HG03378 (cell line): ENCODE measurements around the gene ADAMTSL5.
"Not testable (repeated sequence)": the region's sequence is repeated elsewhere in the genome, so short reads cannot be mapped to it uniquely, and the experiment has no call there.

Experiments used
- ATAC-seq: cut with Tn5 transposase; IDR thresholded peaks from one replicate; pipeline ENCODE4 v1.9.1; 2021; ENCODE audit warnings: mild to moderate bottlenecking, moderate library complexity; ENCODE audit not compliant: unreplicated experiment

Gene ADAMTSL5, protein sequence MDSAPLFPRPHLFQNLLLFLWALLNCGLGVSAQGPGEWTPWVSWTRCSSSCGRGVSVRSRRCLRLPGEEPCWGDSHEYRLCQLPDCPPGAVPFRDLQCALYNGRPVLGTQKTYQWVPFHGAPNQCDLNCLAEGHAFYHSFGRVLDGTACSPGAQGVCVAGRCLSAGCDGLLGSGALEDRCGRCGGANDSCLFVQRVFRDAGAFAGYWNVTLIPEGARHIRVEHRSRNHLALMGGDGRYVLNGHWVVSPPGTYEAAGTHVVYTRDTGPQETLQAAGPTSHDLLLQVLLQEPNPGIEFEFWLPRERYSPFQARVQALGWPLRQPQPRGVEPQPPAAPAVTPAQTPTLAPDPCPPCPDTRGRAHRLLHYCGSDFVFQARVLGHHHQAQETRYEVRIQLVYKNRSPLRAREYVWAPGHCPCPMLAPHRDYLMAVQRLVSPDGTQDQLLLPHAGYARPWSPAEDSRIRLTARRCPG

DNA sequence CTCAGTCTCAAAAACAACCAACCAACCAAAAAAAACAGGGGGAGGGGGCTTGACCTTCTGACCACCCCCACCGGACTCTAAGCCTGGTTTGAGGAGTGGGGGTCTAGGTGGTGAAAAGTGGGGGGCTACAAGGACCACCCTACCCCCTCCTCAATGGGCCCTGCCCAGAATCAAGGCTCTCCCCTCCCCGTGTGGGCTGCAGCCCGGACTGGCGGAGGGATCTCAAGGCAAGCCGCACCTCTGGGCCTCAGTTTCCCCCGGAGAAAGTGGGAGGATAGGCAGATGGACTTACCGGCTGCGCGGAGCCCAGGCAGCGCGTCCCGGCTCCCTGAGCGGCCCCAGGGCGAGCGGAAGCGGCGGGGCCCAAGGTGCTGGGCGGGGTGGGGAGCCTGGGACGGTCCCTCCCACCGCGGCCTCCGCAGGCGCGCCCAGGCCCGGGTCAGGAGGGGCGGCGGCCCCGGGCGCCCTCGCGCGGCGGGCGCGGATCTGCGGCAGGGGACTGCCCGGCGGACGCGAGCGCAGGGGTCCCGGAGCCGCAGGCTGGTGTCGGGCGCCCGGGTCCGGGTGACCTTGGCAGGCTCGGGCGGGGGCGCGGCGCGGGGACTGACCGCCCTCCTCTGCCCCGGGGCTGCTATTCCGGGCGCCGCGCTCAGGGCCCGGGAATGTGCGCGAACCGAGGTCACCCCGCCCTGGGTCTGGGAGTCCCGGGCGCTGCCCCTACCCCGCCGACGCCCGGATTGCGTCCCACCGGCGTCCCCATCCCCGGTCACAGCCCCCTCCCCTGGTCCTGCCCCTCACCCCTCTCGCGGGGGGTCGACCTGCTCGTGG lies at the start of gene ADAMTSL5:
ADAMTSL5 (minus strand) TSS at position 349 of the 828 bp plus-strand sequence. CDS start 2,076 bp downstream, outside the sequence.
- no peak for ATAC-seq

GRCh38 chr19:1561236-1561842 lies 48.5 kb upstream of the ADAMTSL5 start:
- ATAC-seq, result no peak

GRCh38 chr19:1560286-1560882 lies 47.6 kb upstream of the ADAMTSL5 start:
- ATAC-seq, result no peak

DNA sequence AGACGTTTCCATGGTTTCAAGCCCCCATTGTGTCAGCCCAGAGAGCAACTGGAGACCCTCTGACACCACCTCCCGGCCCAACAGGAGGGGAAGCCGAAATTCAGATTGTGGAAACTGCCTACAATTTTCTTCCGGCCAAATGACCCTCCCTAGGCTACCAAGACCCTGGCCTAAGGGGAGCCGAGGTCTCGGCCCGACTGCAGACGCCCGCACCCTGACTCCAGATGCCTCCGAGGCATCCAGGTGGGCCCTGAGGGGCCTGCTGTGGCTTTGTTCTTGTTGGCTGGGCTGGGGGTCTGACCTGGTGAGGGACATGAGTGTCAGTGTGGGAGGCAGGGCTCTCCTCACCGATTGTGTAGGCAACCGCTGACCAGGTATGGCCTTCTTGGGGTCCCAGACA lies 45.7 kb upstream of the ADAMTSL5 start:
- no peak for ATAC-seq

GRCh38 chr19:1556390-1557070 lies 43.7 kb upstream of the ADAMTSL5 start:
- ATAC-seq, result no peak

DNA sequence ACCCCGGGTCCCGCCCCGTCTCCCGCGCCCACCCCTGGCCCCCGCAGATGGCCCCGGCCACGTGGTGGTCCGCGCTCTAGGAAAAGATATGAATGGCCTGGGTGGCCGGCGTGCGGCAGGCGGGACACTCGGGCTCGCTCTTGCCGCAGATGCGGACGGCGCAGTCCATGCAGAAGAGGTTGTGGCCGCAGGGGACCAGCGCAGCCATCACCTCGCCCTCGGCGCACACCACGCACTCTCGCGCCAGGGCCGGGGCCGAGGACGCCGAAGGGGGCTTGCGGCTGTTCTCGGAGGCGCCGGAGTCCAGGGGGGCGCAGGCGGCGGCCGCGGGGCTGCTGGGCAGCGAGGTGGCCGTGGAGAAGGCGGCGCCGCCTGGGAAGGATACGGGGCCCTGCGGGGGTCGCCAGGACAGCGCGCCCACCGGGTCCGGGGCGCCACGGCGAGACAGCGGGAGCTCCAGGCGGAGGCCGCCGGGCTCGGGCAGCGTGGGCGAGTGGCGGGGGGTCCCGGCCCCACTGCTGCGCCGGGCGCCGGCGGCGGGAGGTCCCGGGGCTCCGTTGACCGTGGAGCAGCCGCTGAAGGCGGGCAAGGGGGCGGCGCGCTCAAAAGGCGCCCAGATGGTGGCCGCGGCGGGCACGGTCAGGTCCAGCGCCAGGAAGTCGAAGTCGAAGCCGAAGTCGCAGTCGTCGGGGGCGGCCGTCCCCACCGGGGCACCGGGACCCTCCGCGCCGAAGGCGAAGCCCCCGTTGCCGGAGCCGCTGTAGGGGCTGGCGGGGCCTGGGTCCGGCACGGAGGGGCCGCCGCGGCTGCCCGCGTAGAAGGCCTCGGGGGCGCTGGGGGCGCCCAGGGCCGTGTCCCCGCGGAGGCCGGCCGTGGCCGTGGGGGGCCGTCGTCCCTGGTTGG lies 42.9 kb upstream of the ADAMTSL5 start:
- ATAC-seq, result no peak

DNA sequence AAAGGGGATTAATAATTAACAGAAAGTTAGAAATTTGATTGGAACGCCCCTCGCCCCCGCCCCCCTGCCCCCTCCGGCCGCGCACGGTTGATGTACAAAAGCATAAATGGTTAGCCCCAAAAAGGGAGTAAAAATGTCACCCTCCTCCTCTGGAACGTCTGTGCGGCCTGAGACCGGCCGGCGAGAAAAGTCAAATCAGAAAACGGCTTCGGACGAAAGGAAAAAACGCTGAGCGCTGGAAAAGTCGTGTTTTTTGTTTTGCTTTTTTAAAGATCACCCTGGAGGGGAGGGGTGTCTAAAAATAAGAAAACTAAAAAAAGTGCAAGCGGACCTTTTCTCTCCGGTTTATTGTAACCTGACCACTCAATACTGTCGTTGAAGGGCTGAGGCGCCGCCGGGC lies 42.1 kb upstream of the ADAMTSL5 start:
- no peak for ATAC-seq

DNA sequence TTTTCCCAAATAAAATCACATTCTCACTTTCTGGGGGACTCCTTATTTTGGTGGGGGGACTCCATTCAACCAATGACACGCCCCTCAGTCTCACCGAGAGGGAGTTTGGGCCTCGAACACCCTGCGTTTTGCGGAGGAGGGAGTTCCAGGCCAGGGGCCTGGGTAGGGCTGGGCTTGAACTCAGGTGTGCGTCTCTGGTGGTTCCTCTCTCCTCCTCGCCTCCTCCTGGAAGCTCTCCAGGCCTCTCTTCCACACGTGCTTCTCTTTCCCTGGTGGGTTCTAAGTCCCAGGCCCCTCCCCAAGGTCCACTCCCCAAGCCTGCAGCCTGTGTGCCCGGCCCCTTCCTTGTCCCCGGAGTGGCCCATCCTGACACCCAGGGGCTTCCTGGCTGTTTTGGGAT lies 40.6 kb upstream of the ADAMTSL5 start:
- no peak for ATAC-seq

- ATAC-seq, result no peak
Measured at GRCh38 chr19:1551068-1552040, 38.5 kb upstream of the ADAMTSL5 start.

GRCh38 chr19:1549332-1549945 lies 36.6 kb upstream of the ADAMTSL5 start:
- ATAC-seq, result no peak

DNA sequence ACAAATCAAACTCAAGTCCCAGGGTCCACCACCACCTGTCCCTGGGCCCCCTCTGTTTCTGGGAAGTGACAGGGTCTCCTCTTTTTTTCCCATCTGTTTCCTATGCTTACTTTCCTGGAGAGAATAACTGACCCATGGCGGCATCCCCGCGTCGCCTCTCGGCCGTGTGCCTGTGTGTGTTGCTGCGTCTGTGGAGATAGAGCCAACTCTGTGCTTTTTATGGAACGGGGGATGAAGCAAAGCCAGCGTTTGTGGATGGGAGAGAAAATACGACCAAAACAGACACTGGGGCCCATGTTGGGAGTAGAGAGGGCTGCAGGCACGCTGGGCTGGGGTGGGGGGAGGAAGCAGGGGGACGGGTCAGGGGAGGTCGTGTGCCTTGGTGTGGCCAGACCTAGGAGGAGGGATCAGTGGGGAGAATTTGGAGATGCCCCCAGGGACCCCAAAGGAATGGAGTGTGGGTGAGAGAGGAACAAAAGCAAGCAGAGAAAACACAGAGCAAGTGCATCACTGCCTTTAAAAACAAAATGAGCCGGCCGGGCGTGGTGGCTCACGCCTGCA lies 27.6 kb upstream of the ADAMTSL5 start:
- no peak for ATAC-seq

DNA sequence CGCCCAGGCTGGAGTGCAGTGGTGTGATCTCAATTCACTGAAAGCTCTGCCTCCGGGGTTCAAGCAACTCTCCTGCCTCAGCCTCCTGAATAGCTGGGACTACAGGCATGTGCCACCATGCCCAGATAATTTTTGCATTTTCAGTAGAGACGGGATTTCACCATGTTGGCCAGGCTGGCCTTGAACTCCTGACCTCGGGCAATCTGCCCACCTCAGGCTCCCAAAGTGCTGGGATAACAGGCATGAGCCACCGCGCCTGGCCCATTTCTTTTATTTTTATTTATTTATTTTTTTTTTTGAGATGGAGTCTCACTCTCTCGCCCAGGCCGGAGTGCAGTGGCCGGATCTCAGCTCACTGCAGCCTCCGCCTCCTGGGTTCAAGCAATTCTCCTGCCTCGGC lies 26.9 kb upstream of the ADAMTSL5 start:
- not testable (repeated sequence) for ATAC-seq

- ATAC-seq, result no peak
Measured at GRCh38 chr19:1538978-1539377, 26.2 kb upstream of the ADAMTSL5 start.

DNA sequence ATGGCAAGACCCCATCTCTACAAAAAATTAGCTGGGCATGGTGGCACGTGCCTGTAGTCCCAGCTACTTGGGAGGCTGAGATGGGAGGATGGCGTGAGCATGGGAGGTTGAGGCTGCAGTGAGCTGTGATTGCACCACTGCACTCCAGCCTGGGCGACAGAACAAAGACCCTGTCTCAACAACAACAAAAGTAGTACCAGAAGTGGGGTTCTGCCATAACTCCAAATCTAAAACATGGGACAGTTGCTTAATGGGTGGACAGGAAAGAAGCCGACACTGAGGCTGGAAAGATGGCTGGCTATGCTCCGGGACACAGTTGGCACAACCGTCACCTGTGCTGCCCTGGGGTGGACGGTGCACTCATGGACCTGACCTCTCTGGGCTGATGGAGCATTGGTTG lies 22.9 kb upstream of the ADAMTSL5 start:
- not testable (repeated sequence) for ATAC-seq

GRCh38 chr19:1534972-1535371 lies 22.2 kb upstream of the ADAMTSL5 start:
- no peak for ATAC-seq

DNA sequence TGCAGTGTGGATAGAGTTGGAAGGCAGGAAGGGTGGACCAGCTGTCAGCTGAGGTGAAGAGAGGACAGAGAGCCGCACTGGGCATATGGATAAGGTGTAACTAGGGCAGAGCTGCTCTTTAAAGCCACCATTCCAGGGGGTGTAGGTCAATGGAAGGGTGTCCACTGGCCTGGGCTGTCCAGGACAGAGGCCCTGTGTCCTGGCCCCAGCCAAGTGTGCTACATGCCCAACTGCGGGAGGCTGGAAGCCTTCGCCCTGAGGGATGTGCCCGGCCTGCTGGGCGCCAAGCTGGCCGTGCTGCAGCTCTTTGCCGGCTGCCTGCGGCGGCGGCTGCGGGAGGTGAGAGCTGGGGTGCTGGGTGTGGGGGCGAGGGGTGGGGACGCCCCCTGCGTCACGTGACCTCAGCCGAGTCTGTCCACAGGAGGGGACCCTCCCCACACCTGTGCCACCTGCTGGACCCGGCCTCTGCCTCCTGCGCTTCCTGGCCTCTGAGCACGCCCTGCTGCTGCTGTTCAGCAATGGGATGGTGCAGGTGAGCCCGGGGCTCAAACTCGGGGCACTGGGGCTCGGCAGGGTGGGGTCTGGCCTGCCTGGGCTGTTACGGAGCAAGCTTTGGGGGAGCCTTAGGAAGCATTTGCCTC lies 20.8 kb upstream of the ADAMTSL5 start:
- no peak for ATAC-seq

DNA sequence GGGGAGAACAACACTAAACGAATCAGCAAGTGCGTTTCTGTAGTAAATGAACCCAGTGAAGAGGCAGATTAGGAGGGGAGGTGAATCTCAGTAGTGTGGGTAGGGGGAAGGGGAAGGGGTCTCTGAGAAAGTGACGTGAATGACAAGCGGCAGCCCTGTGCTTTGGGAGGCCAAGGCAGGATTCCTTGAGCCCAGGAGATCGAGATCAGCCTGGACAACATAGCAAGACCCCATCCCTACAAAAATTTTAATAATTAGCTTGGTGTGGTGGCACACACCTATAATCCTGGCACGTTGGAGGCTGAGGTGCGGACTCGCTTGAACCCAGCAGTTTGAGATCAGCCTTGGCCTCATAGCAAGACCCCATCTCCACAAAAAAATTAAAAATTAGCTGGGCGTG lies 19.2 kb upstream of the ADAMTSL5 start:
- ATAC-seq, result no peak
